Glutamatergic neuron (in vitro differentiated cells): ENCODE data around the gene CDKL4. TPM values are rescaled to one million over a fixed set of nuclear protein-coding genes. Genes with fewer than 3 reads are reported as not detected.

ENCODE experiments used
- DNase-seq: peaks from one replicate; pipeline ENCODE4 v3.0.0; 2022
- H3K27ac Mint-ChIP-seq: one replicate; pipeline ENCODE4 v1.8.0; 2020; ENCODE audit warnings: mild to moderate bottlenecking, mixed read lengths, inconsistent platforms; ENCODE audit not compliant: unreplicated experiment
- H3K27me3 Mint-ChIP-seq: one replicate; pipeline ENCODE4 v1.8.0; 2020; ENCODE audit warnings: mild to moderate bottlenecking, moderate library complexity, mixed read lengths, inconsistent platforms; ENCODE audit not compliant: unreplicated experiment
- H3K36me3 Mint-ChIP-seq: one replicate; pipeline ENCODE4 v1.8.0; 2020; ENCODE audit warnings: mild to moderate bottlenecking, mixed read lengths, inconsistent platforms; ENCODE audit not compliant: unreplicated experiment
- H3K4me1 Mint-ChIP-seq: one replicate; pipeline ENCODE4 v1.8.0; 2020; ENCODE audit warnings: mild to moderate bottlenecking, low read depth, mixed read lengths, inconsistent platforms; ENCODE audit not compliant: unreplicated experiment
- H3K4me3 Mint-ChIP-seq: one replicate; pipeline ENCODE4 v1.8.0; 2020; ENCODE audit warnings: mild to moderate bottlenecking, mixed read lengths, inconsistent platforms; ENCODE audit not compliant: unreplicated experiment
- H3K9me3 Mint-ChIP-seq: one replicate; pipeline ENCODE4 v1.8.0; 2020; ENCODE audit warnings: mild to moderate bottlenecking, moderate library complexity, mixed read lengths, inconsistent platforms; ENCODE audit not compliant: unreplicated experiment
- long read RNA-seq: library from polyadenylated mRNA; unstranded; transcript quantifications from one replicate; pipeline ENCODE4 v2.0.0, GENCODE V29; 2020; ENCODE audit not compliant: unreplicated experiment
- total RNA-seq: library from RNA; stranded (reverse); fragmentation: NEBNext Ultra II Directional; extraction: Animal tissue kit (Norgen Biotek cat#: 25700); gene quantifications from one replicate; pipeline ENCODE4 v1.2.1, GENCODE V29; 2021; ENCODE audit not compliant: unreplicated experiment
- TF ChIP-seq, protein P1 (sequence below): fragments of 200-600 bp; sonication (generic); IDR thresholded peaks from one replicate; pipeline ENCODE4 v1.5.0; 2021; ENCODE audit not compliant: partially characterized antibody, unreplicated experiment

The CDKL4 gene
- total RNA-seq = not detected
- long read RNA-seq = 0 reads

DNA sequence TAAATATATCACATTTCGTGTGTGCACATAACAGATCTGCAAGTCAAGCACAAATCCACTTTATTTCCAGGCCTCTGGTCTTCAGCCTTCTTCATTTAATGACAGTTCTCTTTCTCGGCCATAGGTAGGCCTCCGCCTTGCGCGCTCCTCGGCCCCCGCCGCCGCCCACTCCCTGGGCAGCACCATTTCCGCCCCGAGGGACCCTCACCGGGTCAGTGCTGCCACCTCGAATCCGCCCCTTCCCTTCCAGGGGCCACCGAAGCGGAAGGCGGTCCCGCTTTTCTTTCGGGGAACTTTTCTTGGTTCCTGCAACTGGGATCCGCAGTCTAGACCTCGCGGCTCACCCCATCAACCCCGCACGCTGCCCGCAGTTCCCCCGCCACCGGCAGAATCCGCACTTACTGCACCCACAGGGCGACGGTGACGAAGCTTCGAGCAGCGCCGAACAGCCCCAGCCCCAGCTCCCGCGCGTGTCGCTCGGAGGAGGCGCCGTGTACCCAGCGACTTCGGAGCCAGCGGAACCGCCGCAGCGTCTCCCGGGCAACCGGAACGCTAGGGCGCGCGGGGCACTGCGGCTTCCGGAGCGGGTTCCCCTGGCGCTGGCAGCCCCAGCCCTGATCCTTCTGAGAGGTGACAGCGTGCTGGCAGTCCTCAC is at the start of gene CDKL4:
CDKL4 (minus strand) TSS at position 502 of the 655 bp plus-strand sequence.
- DNase-seq = no peak

DNA sequence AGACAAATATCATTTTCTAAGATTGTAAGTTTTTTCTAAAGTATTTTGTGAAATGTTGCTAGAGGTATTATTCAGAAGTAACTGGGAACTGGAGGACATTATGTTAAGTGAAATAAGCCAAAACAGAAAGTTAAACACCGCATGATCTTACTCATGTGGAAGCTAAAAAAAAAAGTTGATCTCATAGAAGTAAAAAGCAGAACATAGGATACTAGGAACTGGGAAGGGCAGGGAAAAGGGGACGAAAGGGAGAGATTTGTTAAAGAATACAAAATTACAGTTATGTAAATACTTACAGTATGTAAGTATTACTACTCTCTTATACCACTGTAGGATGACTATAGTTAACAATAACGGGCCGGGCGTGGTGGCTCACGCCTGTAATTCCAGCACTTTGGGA is 46.7 kb upstream of the CDKL4 start:
- H3K4me3 Mint-ChIP-seq = no peak overlapping the region
- H3K4me1 Mint-ChIP-seq = no peaks in the 10 kb centered on the region
- no peaks in the 10 kb centered on the region for H3K9me3 Mint-ChIP-seq
- no peak for DNase-seq
- TF ChIP-seq, protein P1, sequence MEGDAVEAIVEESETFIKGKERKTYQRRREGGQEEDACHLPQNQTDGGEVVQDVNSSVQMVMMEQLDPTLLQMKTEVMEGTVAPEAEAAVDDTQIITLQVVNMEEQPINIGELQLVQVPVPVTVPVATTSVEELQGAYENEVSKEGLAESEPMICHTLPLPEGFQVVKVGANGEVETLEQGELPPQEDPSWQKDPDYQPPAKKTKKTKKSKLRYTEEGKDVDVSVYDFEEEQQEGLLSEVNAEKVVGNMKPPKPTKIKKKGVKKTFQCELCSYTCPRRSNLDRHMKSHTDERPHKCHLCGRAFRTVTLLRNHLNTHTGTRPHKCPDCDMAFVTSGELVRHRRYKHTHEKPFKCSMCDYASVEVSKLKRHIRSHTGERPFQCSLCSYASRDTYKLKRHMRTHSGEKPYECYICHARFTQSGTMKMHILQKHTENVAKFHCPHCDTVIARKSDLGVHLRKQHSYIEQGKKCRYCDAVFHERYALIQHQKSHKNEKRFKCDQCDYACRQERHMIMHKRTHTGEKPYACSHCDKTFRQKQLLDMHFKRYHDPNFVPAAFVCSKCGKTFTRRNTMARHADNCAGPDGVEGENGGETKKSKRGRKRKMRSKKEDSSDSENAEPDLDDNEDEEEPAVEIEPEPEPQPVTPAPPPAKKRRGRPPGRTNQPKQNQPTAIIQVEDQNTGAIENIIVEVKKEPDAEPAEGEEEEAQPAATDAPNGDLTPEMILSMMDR = no peak
- no peaks in the 10 kb centered on the region for H3K27me3 Mint-ChIP-seq
- no peaks in the 10 kb centered on the region for H3K36me3 Mint-ChIP-seq
- H3K27ac Mint-ChIP-seq = no peak overlapping the region

More for the DNA sequence above, at the start of gene CDKL4:
- no peak within 1 kb of the TSS for H3K4me3 Mint-ChIP-seq
- no peak within 1 kb of the TSS for H3K27ac Mint-ChIP-seq
- H3K36me3 Mint-ChIP-seq = no peaks in the 10 kb centered on the region
- peaks cover under 1% of the 10 kb centered on the region for H3K4me1 Mint-ChIP-seq
- H3K27me3 Mint-ChIP-seq = no peaks in the 10 kb centered on the region
- TF ChIP-seq, protein P1 = no peak
- H3K9me3 Mint-ChIP-seq = peaks cover 8% of the 10 kb centered on the region

DNA sequence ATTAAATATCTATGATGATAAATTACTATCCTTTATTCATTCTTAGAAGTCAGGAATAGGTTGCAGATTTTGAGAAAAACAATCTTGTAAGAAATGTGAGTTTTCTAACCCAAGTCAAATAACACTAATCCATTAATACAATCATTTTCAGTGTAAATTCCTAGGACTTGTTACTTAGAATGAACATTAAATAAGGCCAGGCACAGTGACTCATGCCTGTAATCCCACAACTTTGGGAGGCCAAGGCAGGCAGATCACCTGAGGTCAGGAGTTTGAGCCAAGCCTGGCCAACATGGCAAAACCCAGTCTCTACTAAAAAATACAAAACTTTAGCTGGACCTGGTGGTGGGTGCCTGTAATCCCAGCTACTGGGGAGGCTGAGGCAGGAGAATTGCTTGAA is 45.8 kb upstream of the CDKL4 start:
- no peak overlapping the region for H3K27ac Mint-ChIP-seq
- H3K9me3 Mint-ChIP-seq = no peaks in the 10 kb centered on the region
- no peak for DNase-seq
- H3K4me3 Mint-ChIP-seq = no peak overlapping the region
- TF ChIP-seq, protein P1 = no peak
- no peaks in the 10 kb centered on the region for H3K27me3 Mint-ChIP-seq
- no peaks in the 10 kb centered on the region for H3K4me1 Mint-ChIP-seq
- H3K36me3 Mint-ChIP-seq = no peaks in the 10 kb centered on the region

DNA sequence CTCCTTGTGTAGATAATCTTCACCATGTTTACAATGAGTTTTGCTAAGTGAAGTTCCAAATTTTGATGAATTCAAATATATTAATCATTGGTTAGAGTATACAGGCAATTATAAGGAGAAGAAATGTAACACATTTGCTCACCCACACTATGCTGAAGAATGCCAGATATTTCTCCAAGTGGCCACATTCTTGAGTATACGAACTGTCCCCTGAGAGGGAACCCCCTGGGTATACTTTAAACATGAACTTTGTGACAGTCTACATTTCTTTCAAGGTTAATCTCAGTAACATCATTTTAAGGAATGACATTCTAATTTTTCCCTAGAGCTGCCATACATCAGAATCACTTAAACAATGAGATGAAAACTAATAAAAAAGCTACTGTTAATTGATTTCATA is 39.8 kb upstream of the CDKL4 start:
- Mint-ChIP-seq H3K4me1 (no peaks in the 10 kb centered on the region), H3K9me3 (no peaks in the 10 kb centered on the region)

DNA sequence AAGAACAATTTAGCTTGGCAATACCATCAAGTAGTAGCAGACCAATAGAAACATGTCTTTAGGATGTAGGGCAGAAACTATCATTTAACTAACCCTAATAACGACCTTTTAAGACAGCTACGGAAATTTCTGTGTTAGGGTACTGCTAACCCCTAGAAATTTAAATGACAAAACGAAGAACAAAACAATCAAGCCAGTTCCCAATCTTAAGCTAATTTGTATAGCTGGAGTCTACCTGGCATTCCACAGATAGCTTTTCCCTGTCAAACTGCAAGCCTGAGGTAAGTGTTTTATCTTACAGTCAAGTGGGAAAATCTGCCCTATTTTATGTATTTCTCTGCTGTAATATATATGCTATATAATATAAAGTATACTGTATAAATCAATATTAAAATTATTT is 37.6 kb upstream of the CDKL4 start:
- Mint-ChIP-seq H3K9me3 (peaks cover 1% of the 10 kb centered on the region), H3K27ac (no peak overlapping the region), H3K4me3 (no peak overlapping the region), H3K36me3 (peaks cover 9% of the 10 kb centered on the region), H3K27me3 (no peaks in the 10 kb centered on the region), H3K4me1 (no peaks in the 10 kb centered on the region)
- no peak for DNase-seq
- TF ChIP-seq, protein P1 = no peak

More for the DNA sequence above, 39.8 kb upstream of the CDKL4 start:
- Mint-ChIP-seq H3K27ac (no peak overlapping the region), H3K27me3 (no peaks in the 10 kb centered on the region), H3K4me3 (no peak overlapping the region), H3K36me3 (no peaks in the 10 kb centered on the region)
- DNase-seq = no peak
- TF ChIP-seq, protein P1 = no peak
